HT1080 (cell line): ENCODE measurements around the gene RELT. TPM values are rescaled to one million over a fixed set of nuclear protein-coding genes. Genes with fewer than 3 reads are reported as not detected.

Experiments used
- DNase-seq: peaks from one replicate; pipeline ENCODE4 v3.0.0-alpha.2; 2015; ENCODE audit warnings: low read depth
- total RNA-seq: library from RNA; depleted of rRNA; stranded (reverse); fragments of >200 nt; shearing (Covaris generic); gene quantifications from 2 replicates; pipeline ENCODE4 v1.2.3, GENCODE V29; 2014

Gene RELT
- total RNA-seq, 1 experiment from 2014 or later, result 13.4 TPM

DNA sequence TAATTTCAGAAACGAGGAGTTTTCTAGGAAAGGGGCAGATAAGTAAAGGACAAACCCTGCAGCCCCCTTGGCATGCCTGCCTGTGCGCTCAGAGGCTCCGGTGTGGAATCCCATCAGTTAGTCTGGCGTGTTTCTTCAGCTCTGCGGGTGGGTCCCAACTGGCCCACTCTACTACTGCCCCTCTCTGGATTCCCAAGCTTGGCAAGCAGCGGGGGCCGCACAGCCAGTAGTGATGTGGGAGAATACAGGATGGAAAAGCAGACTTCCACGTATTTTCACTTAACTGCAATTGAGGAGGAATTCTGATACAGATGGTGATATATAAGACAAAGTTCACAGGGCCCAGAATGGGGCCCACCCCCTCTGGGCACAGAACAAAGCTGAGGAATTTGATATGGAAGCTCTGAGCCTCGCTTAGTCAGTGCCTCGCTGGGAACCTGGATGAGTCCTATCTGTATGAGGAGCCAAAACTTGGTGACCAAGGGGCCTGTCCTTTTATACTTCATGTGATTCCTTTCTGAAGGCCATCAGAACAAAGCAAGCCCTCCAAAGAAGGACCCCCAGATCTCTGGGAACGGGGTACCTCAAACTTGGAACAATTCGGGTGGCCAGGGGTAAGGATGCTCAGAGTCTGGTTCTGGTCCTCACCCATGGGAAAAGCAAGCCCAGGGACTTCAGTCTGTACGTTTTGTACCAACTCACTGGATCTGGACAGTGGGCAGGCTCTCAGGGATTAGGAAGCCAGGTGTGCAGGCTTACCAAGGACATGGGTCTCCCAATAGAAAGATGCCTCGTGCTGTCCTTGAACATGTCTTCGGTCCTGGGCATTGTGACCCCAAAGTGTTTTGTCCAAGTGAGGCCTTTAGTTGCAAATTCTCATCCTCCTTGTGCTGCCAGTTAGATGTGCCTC lies 26.0 kb downstream of the RELT start:
- DNase-seq, result no peak

- no peak for DNase-seq
Observed at GRCh38 chr11:73402834-73403185, 26.6 kb downstream of the RELT start.

DNA sequence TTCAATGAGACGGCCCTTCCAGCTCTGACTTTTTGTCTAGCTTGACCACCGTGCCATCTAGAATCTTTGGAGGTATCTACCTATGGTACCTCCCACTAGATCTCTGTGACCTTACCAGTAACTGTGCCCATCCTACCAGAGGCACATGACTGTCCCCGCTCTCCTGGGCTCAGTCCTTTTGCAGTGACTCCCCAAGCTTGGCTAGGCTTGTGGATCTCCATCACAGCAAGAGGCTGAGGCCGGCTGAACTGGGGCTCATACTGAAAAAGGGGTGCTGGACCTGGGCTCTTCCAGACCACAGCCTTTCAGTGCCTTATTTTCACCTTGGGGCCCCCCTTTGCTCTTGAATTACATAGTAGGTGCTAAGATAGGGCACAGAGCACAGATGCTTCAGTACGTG lies 27.3 kb downstream of the RELT start:
- DNase-seq, result no peak

GRCh38 chr11:73404048-73404447 lies 27.8 kb downstream of the RELT start:
- peak; percentile 59 for DNase-seq

GRCh38 chr11:73404506-73405145 lies 28.4 kb downstream of the RELT start:
- DNase-seq, result no peak

- no peak for DNase-seq
Observed at GRCh38 chr11:73405146-73405510, 28.9 kb downstream of the RELT start.

DNA sequence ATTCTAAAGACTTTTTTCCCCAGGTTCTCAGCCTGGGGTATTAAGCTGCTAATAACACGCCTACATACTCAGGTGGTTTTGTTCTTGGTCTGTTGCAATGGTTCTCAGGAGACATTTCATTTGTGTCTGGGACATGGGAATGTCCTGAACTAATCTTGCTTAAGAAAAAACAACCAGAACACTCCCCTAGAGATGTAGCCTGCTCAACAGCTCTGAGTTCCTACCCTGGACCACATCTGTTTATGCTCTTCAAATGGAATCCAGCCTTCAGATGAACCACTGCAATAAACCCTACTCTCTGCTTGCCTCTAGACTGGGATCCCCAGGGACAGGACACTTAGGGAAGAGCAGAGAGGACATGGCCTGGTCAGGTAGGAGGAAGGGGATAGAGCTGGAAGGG lies 29.9 kb downstream of the RELT start:
- DNase-seq, result no peak

GRCh38 chr11:73406619-73407018 lies 30.4 kb downstream of the RELT start:
- DNase-seq, result no peak

DNA sequence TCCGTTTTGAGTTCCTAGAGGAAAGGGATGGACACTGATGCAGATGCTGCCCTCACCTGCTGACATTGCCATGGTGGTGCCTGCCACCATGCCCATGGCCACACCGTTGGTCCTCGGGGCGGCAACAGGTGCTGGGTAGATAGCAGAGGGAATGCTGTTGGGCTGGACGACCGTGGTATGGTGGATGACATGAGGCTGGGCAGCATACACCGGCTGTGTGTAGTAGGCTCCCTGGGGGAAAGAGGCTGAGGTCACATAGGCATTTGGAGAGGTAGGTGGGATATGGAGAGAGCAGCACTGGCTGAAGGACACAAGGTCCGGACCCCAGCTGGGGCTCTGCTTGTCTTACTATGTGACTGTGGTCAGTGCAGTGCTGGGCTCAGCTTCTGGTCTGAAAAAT lies 33.2 kb downstream of the RELT start:
- no peak for DNase-seq

DNA sequence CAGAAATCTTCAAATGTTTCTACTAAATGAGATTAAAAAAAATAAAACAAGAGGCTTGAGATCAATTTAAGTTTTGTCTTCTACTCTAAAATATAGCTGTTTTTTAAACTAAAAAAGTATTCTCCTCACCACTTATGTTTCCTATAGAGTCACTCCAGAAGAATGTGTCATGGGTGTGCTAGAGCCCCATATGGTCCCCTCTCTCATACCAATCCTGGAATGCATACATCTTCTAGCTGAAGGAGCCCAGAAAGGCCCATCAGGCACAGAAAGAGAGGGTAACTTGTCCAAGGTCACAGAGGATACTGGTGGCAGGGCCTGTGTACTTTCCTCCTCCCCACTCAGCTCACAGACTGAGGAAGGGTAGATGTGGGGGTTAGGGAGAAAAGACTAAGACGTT lies 34.4 kb downstream of the RELT start:
- no peak for DNase-seq

- no peak for DNase-seq
Observed at GRCh38 chr11:73411031-73411430, 34.8 kb downstream of the RELT start.

GRCh38 chr11:73412308-73412707 lies 36.1 kb downstream of the RELT start:
- peak; percentile 76 for DNase-seq

DNA sequence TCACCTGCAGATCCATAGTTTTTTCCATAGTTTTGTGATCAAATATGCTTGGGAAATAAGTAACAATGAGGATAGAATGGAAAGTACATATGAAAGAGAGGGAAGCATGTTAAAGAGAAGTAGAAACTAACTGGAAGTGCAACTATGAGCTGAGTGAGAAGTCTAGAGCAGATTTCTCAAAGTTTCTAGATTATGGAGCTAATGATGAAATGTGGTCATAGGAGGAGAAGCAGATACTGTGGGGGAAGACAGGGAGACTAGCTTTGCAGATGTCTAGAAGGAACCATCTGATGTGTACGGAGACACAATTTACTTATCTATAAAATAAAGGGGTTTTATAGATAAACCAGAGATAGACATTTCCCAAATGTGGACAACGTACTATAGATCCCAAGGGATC lies 37.1 kb downstream of the RELT start:
- no peak for DNase-seq

DNA sequence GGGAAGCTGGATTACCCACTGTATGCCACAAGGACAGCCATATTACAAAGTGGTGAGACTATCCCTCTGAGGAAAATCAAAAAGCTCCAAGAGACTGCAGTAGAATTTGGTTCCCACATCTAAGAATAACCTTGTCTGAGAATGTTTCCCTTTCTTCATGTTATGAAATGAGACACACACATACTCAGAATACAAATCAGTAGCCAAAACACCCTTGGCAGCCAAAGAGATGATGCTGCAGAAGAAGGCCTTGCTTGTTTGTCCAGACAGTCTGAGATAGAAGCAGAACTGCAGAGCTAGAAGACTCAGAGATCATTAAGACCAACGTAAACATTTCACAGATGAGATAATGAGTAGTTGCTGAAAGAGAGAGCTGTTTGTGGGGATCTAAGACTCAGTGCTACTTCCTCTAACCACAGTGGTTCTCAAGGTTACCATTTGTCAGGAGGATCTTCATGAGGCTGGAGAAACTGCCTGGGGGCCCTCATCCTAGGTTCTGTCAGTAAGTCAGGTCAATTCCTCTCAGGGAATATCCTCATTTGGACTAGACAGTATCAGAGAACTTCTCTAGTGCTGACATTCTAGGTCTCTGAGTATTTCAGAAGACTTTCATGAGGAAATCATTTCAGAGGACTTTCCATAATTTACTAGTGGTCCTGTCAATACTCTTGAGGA lies 38.9 kb downstream of the RELT start:
- no peak for DNase-seq

- no peak for DNase-seq
Observed at GRCh38 chr11:73415854-73416615, 39.8 kb downstream of the RELT start.

DNA sequence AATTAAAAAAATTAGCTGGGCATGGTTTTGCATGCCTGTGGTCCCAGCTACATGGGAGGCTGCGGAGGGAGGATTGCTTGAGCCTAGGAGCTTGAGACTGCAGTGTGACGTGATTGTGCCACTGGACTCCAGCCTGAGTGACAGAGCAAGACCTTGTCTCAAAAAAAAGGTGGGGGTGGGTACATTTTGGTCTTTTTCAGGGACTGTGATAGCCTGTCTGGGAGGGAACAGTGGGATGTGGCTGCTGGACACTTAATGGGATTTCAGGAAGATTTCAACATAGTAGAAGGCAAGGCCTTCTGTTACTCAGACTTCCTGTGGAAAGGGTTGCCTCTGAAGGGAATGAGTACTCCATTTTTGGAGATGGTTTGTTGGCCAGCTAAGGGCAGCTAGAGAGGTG lies 40.6 kb downstream of the RELT start:
- DNase-seq, result peak; percentile 29

DNA sequence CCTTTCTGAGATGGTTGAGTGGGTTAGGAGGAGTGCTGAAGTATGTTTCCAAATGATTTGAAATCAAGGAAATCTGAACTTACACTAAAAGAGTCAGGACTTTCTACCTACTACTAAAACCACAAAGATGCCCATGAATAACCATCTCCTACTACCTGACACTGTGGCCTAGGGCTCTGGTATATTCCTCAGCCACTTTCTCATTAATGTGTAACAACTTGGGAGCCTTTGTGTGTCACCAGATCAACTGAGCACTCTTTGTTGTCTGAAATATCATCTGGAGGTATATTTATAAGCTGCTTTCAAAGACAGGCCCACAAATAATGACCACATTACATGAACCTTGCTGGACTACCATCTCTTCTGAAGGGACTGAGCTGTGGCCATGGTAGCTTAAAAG lies 43.9 kb downstream of the RELT start:
- DNase-seq, result no peak

GRCh38 chr11:73422886-73423285 lies 46.7 kb downstream of the RELT start:
- DNase-seq, result no peak

DNA sequence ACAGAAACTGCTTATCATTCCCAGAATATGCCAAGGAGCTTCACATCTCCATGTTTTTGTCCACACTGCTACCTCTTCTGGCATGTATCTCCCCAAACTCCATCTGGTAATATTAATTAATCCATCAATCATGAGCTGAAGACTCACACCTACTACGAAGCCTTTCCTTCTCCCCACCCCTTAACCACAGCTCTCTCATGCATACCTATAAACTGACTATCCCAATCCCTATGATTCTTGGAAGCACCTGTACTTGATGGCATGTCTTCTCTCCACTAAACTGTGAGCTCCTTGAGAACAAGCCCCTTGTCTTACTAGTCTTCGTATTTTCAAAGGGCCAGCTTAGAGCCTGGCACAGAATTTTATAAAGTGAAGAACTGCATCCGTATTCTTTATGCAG lies 47.3 kb downstream of the RELT start:
- no peak for DNase-seq

DNA sequence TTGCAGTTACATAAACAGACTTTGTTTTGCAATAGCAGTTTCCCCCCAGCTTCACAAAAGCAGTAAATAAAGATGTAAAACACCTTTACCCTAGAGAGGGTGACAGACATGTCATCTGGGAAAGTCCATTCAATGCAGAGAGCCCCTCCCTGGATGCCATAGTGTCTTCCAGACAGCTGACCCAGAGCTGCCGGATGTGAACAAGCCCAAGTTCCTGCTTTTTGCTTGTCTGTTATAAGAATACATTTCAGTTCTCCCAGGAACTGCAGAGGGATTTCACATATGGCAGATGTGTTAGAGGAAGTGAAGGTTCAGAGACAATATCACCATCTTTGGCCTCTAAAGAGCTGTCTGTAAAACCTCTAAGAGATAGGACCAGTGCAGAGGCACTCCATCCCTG lies 48.9 kb downstream of the RELT start:
- DNase-seq, result no peak

- no peak for DNase-seq
Observed at GRCh38 chr11:73426219-73426850, 50.1 kb downstream of the RELT start.
